ENCODE measurements around the gene KCTD13.

DNA sequence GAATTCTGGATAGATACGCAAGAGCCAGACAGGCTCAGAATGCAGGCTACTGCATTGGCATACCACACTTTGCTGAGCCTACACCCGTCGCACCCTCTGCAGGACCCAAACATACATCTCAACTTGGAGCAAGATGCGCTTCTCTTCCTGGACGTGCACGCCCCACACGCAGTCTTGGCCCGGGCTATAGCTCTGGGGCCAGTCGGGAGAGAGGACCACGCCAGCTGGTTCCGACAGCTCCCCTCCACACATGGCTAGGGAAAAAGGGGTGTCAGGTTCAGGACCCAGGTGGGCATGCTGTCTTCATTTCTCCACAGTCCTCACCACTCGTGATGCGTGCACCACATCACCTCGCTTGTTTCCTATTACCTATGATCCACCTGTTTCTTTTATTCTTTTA is 47.9 kb downstream of the KCTD13 start:
- TF ChIP-seq, protein P1, sequence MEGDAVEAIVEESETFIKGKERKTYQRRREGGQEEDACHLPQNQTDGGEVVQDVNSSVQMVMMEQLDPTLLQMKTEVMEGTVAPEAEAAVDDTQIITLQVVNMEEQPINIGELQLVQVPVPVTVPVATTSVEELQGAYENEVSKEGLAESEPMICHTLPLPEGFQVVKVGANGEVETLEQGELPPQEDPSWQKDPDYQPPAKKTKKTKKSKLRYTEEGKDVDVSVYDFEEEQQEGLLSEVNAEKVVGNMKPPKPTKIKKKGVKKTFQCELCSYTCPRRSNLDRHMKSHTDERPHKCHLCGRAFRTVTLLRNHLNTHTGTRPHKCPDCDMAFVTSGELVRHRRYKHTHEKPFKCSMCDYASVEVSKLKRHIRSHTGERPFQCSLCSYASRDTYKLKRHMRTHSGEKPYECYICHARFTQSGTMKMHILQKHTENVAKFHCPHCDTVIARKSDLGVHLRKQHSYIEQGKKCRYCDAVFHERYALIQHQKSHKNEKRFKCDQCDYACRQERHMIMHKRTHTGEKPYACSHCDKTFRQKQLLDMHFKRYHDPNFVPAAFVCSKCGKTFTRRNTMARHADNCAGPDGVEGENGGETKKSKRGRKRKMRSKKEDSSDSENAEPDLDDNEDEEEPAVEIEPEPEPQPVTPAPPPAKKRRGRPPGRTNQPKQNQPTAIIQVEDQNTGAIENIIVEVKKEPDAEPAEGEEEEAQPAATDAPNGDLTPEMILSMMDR (IDR thresholded peaks at IDR 0.05 in 4 of 5, conservative IDR thresholded peaks at IDR 0.05 in 1 of 5) = no peak
- TF ChIP-seq POLR2A (IDR thresholded peaks at IDR 0.05) = no peak

All from gastrocnemius medialis (tissue), 4 donors.